ENCODE data around the gene KCNQ4.

The KCNQ4 gene

GRCh38 chr1:40819101-40819500 is 35.5 kb downstream of the KCNQ4 start:
- no peak for DNase-seq (ENCODE audit: low read depth)
- no peak overlapping the region; the same call in 1 of the 2 replicates for H3K4me3 ChIP-seq (ENCODE audit: low read depth, low read length)
- no peak for TF ChIP-seq CTCF (IDR thresholded peaks at IDR 0.05; ENCODE audit: low read depth, low read length, missing control alignments)

- no peak for DNase-seq (ENCODE audit: low read depth)
- H3K4me3 ChIP-seq (ENCODE audit: low read depth, low read length), result no peak overlapping the region
- no peak for TF ChIP-seq CTCF (IDR thresholded peaks at IDR 0.05; ENCODE audit: low read depth, low read length, missing control alignments)
Observed at GRCh38 chr1:40820251-40820797, 36.7 kb downstream of the KCNQ4 start.

- no peak for DNase-seq (ENCODE audit: low read depth)
- TF ChIP-seq CTCF (IDR thresholded peaks at IDR 0.05; ENCODE audit: low read depth, low read length, missing control alignments), result no peak
Observed at GRCh38 chr1:40820911-40821693, 37.5 kb downstream of the KCNQ4 start.

GRCh38 chr1:40822890-40823289 is 39.3 kb downstream of the KCNQ4 start:
- DNase-seq (ENCODE audit: low read depth), result no peak
- H3K4me3 ChIP-seq (ENCODE audit: low read depth, low read length), result no peak overlapping the region
- TF ChIP-seq CTCF (IDR thresholded peaks at IDR 0.05; ENCODE audit: low read depth, low read length, missing control alignments), result no peak

More at GRCh38 chr1:40820911-40821693, 37.5 kb downstream of the KCNQ4 start:
- no peak overlapping the region for H3K4me3 ChIP-seq (ENCODE audit: low read depth, low read length)

- H3K4me3 ChIP-seq (ENCODE audit: low read depth, low read length), result no peak overlapping the region
- no peak for DNase-seq (ENCODE audit: low read depth)
- no peak for TF ChIP-seq CTCF (IDR thresholded peaks at IDR 0.05; ENCODE audit: low read depth, low read length, missing control alignments)
Observed at GRCh38 chr1:40823345-40823744, 39.8 kb downstream of the KCNQ4 start.

- no peak for TF ChIP-seq CTCF (IDR thresholded peaks at IDR 0.05; ENCODE audit: low read depth, low read length, missing control alignments)
Observed at GRCh38 chr1:40823983-40824382, 40.4 kb downstream of the KCNQ4 start.

More at GRCh38 chr1:40823983-40824382, 40.4 kb downstream of the KCNQ4 start:
- no peak for DNase-seq (ENCODE audit: low read depth)
- H3K4me3 ChIP-seq (ENCODE audit: low read depth, low read length), result no peak overlapping the region
